SK-N-SH (cell line): ENCODE measurements around the gene WNK2. TPM values are rescaled to one million over a fixed set of nuclear protein-coding genes. Genes with fewer than 3 reads are reported as not detected.

Source experiments
- CTCF ChIA-PET: fragments of 300-600, 350-600 bp; formaldehyde crosslinking; extraction: SDS; loops from one replicate; lab custom pipeline; 2021; lab: Yijun Ruan, JAX
- POLR2A ChIA-PET: fragments of 350-600 bp; sonication (Branson Sonifier 250); formaldehyde crosslinking; extraction: SDS; loops from one replicate; lab custom pipeline; 2020; ENCODE audit warnings: antibody characterized with exemption, inconsistent platforms; lab: Yijun Ruan, JAX
- DNase-seq: peaks from one replicate; pipeline ENCODE4 v3.0.0; 2012
- H2AFZ ChIP-seq: fragments of 200-600 bp; sonication (generic); 2 replicates; pipeline ENCODE4 v1.8.1; 2016; ENCODE audit warnings: antibody characterized with exemption, mild to moderate bottlenecking, low read depth
- H3F3A ChIP-seq: fragments of 200-600 bp; sonication (generic); replicated peaks from 2 replicates; pipeline ENCODE3; 2016; ENCODE audit warnings: antibody characterized with exemption, mild to moderate bottlenecking; ENCODE audit not compliant: insufficient read depth
- H3K27ac ChIP-seq, 2 experiments: fragments of 200-500 bp in 1 of 2; fragments of 200-600 bp in 1 of 2; sonication (Bioruptor generic) in 1 of 2; sonication (generic), shearing (Covaris generic) in 1 of 2; 2 replicates each; pipeline versions ENCODE4 v1.5.1 to v1.6.1; 2014 to 2016; ENCODE audit warnings: low read depth in 2 of 2, inconsistent platforms in 1 of 2, low read length in 1 of 2, mild to moderate bottlenecking in 1 of 2, mixed read lengths in 1 of 2
- H3K27me3 ChIP-seq: fragments of 200-600 bp; sonication (generic), shearing (Covaris generic); 2 replicates; pipeline ENCODE4 v1.6.1; 2016; ENCODE audit warnings: mixed run types; ENCODE audit not compliant: insufficient read depth
- H3K36me3 ChIP-seq, 2 experiments: fragments of 200-500 bp in 1 of 2; fragments of 200-600 bp in 1 of 2; sonication (Bioruptor generic) in 1 of 2; sonication (generic) in 1 of 2; replicated peaks in 1 of 2; 2 replicates each; pipeline versions ENCODE3 to v1.5.1; 2014 to 2016; ENCODE audit warnings: low read length in 1 of 2, mild to moderate bottlenecking in 1 of 2; ENCODE audit not compliant: insufficient read depth in 2 of 2, control insufficient read depth in 1 of 2
- H3K4me1 ChIP-seq, 2 experiments: fragments of 200-500 bp in 1 of 2; fragments of 200-600 bp in 1 of 2; sonication (Bioruptor generic) in 1 of 2; sonication (generic), shearing (Covaris generic) in 1 of 2; 2 replicates each; pipeline versions ENCODE4 v1.5.1 to v1.6.1; 2014 to 2016; ENCODE audit warnings: low read depth in 1 of 2, low read length in 1 of 2, mixed run types in 1 of 2; ENCODE audit not compliant: insufficient read depth in 2 of 2, control insufficient read depth in 1 of 2
- H3K4me2 ChIP-seq: fragments of 200-600 bp; sonication (generic), shearing (Covaris generic); 2 replicates; pipeline ENCODE4 v1.6.1; 2017; ENCODE audit warnings: mixed run types
- H3K4me3 ChIP-seq, 2 experiments: fragments of 200-500 bp in 1 of 2; fragments of 200-600 bp in 1 of 2; sonication (Bioruptor generic) in 1 of 2; sonication (generic), shearing (Covaris generic) in 1 of 2; 2 replicates each; pipeline versions ENCODE4 v1.5.1 to v1.8.1; 2014 to 2016; ENCODE audit warnings: low read depth in 2 of 2, inconsistent platforms in 1 of 2, low read length in 1 of 2, mild to moderate bottlenecking in 1 of 2, mixed read lengths in 1 of 2, moderate library complexity in 1 of 2
- H3K79me2 ChIP-seq: fragments of 200-600 bp; sonication (generic); 2 replicates; pipeline ENCODE4 v1.8.1; 2017; ENCODE audit warnings: mild to moderate bottlenecking; ENCODE audit not compliant: insufficient read depth
- H3K9ac ChIP-seq: fragments of 200-600 bp; sonication (generic); 2 replicates; pipeline ENCODE4 v1.6.1; 2017; ENCODE audit warnings: mixed run types
- H3K9me2 ChIP-seq: fragments of 200-600 bp; sonication (generic); 2 replicates; pipeline ENCODE4 v1.6.1; 2017; ENCODE audit warnings: mixed run types
- H3K9me3 ChIP-seq: fragments of 200-600 bp; sonication (generic); 2 replicates; pipeline ENCODE4 v1.6.1; 2017; ENCODE audit warnings: mixed run types, mild to moderate bottlenecking, moderate library complexity
- H4K20me1 ChIP-seq: fragments of 200-600 bp; sonication (generic); 2 replicates; pipeline ENCODE4 v1.6.1; 2017; ENCODE audit warnings: mild to moderate bottlenecking, mixed run types; ENCODE audit not compliant: insufficient read depth
- CTCF ChIP-seq: fragments of 200-600 bp; sonication (generic); IDR thresholded peaks from 2 replicates; pipeline ENCODE4 v1.6.1; 2017; ENCODE audit warnings: antibody characterized with exemption, mild to moderate bottlenecking, moderate library complexity
- ELF1 ChIP-seq: IDR thresholded peaks from 2 replicates; pipeline ENCODE4 v1.4.0; 2012
- FOXJ3 ChIP-seq: sonication (generic); formaldehyde crosslinking; IDR thresholded peaks from 2 replicates; pipeline ENCODE4 v1.5.1; 2020; ENCODE audit warnings: mild to moderate bottlenecking, missing genetic modification reagents
- FOXM1 ChIP-seq: IDR thresholded peaks from 2 replicates; pipeline ENCODE4 v1.4.0; 2012; ENCODE audit warnings: low read depth, mild to moderate bottlenecking
- IRF3 ChIP-seq: fragments of 150-350 bp; IDR thresholded peaks from 2 replicates; pipeline ENCODE4 v1.6.1; 2016; ENCODE audit warnings: mild to moderate bottlenecking, low read depth, low read length
- NFIC ChIP-seq: IDR thresholded peaks from 2 replicates; pipeline ENCODE4 v1.4.0; 2012; ENCODE audit warnings: borderline replicate concordance
- REST ChIP-seq: IDR thresholded peaks from 2 replicates; pipeline ENCODE4 v1.6.1; 2012; ENCODE audit warnings: mild to moderate bottlenecking, low read depth, low read length, moderate library complexity
- USF1 ChIP-seq: IDR thresholded peaks from 2 replicates; pipeline ENCODE4 v1.4.0; 2012; ENCODE audit warnings: low read depth, borderline replicate concordance
- WGBS: methylation state at CpG from one replicate; pipeline ENCODE4 v1.1.6; 2017; ENCODE audit warnings: low lambda C conversion rate; 5-methylcytosine and 5-hydroxymethylcytosine counted together
- polyA plus RNA-seq, 3 experiments: library from polyadenylated mRNA; depleted of rRNA; stranded (reverse); fragments of >200 nt; gene quantifications; 2 replicates each; pipeline ENCODE4 v1.2.3, GENCODE V29; 2012

WNK2 gene
- polyA plus RNA-seq, 1 of the 3 experiments (the other 2 are of a cell fraction) = 0.12 TPM

GRCh38 chr9:93268551-93269314, 84.8 kb downstream of the WNK2 start:
- Histone ChIP-seq H3K79me2 (no peaks in the 10 kb centered on the region), H3K4me1 (no peaks in the 10 kb centered on the region), H3K9ac (no peak overlapping the region), H3K9me2 (no peaks in the 10 kb centered on the region), H3K9me3 (peaks cover 3% of the 10 kb centered on the region; the same call in 1 of the 2 replicates), H3F3A (no peaks in the 10 kb centered on the region), H2AFZ (no peak overlapping the region), H3K4me3 (no peak overlapping the region), H4K20me1 (no peaks in the 10 kb centered on the region), H3K27me3 (no peaks in the 10 kb centered on the region), H3K36me3 (peaks cover 0 to 3% of the 10 kb centered on the region in 2 experiments), H3K4me2 (no peak overlapping the region), H3K27ac (no peak overlapping the region)
- TF ChIP-seq ELF1 (no peak), NFIC (no peak), REST (no peak), USF1 (no peak), FOXJ3 (CRISPR knock-in tag) (no peak), FOXM1 (no peak), IRF3 (no peak), CTCF (no peak)
- CTCF ChIA-PET = interaction anchor here (1.2 kb wide), 1 partner anchor 34 kb away, joined by 4 read pairs; no protein-coding TSS in a partner anchor
- POLR2A ChIA-PET = no interaction called here
- WGBS = 63% methylated on average over 10 of the region's 17 CpGs
- peak; percentile 8 for DNase-seq
